SK-N-SH (cell line): ENCODE data around the gene PLD2. TPM values are rescaled to one million over a fixed set of nuclear protein-coding genes. Genes with fewer than 3 reads are reported as not detected.
A peak's percentile ranks its signal among the peaks of the same experiment; 100 is the strongest.

ENCODE experiments used
- CTCF ChIA-PET: fragments of 300-600, 350-600 bp; formaldehyde crosslinking; extraction: SDS; loops from one replicate; lab custom pipeline; 2021; lab: Yijun Ruan, JAX
- POLR2A ChIA-PET: fragments of 350-600 bp; sonication (Branson Sonifier 250); formaldehyde crosslinking; extraction: SDS; loops from one replicate; lab custom pipeline; 2020; ENCODE audit warnings: antibody characterized with exemption, inconsistent platforms; lab: Yijun Ruan, JAX
- DNase-seq: peaks from one replicate; pipeline ENCODE4 v3.0.0; 2012
- H2AFZ ChIP-seq: fragments of 200-600 bp; sonication (generic); 2 replicates; pipeline ENCODE4 v1.8.1; 2016; ENCODE audit warnings: antibody characterized with exemption, mild to moderate bottlenecking, low read depth
- H3F3A ChIP-seq: fragments of 200-600 bp; sonication (generic); replicated peaks from 2 replicates; pipeline ENCODE3; 2016; ENCODE audit warnings: antibody characterized with exemption, mild to moderate bottlenecking; ENCODE audit not compliant: insufficient read depth
- H3K27ac ChIP-seq, 2 experiments: fragments of 200-500 bp in 1 of 2; fragments of 200-600 bp in 1 of 2; sonication (Bioruptor generic) in 1 of 2; sonication (generic), shearing (Covaris generic) in 1 of 2; 2 replicates each; pipeline versions ENCODE4 v1.5.1 to v1.6.1; 2014 to 2016; ENCODE audit warnings: low read depth in 2 of 2, inconsistent platforms in 1 of 2, low read length in 1 of 2, mild to moderate bottlenecking in 1 of 2, mixed read lengths in 1 of 2
- H3K27me3 ChIP-seq: fragments of 200-600 bp; sonication (generic), shearing (Covaris generic); 2 replicates; pipeline ENCODE4 v1.6.1; 2016; ENCODE audit warnings: mixed run types; ENCODE audit not compliant: insufficient read depth
- H3K36me3 ChIP-seq, 2 experiments: fragments of 200-500 bp in 1 of 2; fragments of 200-600 bp in 1 of 2; sonication (Bioruptor generic) in 1 of 2; sonication (generic) in 1 of 2; replicated peaks in 1 of 2; 2 replicates each; pipeline versions ENCODE3 to v1.5.1; 2014 to 2016; ENCODE audit warnings: low read length in 1 of 2, mild to moderate bottlenecking in 1 of 2; ENCODE audit not compliant: insufficient read depth in 2 of 2, control insufficient read depth in 1 of 2
- H3K4me1 ChIP-seq, 2 experiments: fragments of 200-500 bp in 1 of 2; fragments of 200-600 bp in 1 of 2; sonication (Bioruptor generic) in 1 of 2; sonication (generic), shearing (Covaris generic) in 1 of 2; 2 replicates each; pipeline versions ENCODE4 v1.5.1 to v1.6.1; 2014 to 2016; ENCODE audit warnings: low read depth in 1 of 2, low read length in 1 of 2, mixed run types in 1 of 2; ENCODE audit not compliant: insufficient read depth in 2 of 2, control insufficient read depth in 1 of 2
- H3K4me2 ChIP-seq: fragments of 200-600 bp; sonication (generic), shearing (Covaris generic); 2 replicates; pipeline ENCODE4 v1.6.1; 2017; ENCODE audit warnings: mixed run types
- H3K4me3 ChIP-seq, 2 experiments: fragments of 200-500 bp in 1 of 2; fragments of 200-600 bp in 1 of 2; sonication (Bioruptor generic) in 1 of 2; sonication (generic), shearing (Covaris generic) in 1 of 2; 2 replicates each; pipeline versions ENCODE4 v1.5.1 to v1.8.1; 2014 to 2016; ENCODE audit warnings: low read depth in 2 of 2, inconsistent platforms in 1 of 2, low read length in 1 of 2, mild to moderate bottlenecking in 1 of 2, mixed read lengths in 1 of 2, moderate library complexity in 1 of 2
- H3K79me2 ChIP-seq: fragments of 200-600 bp; sonication (generic); 2 replicates; pipeline ENCODE4 v1.8.1; 2017; ENCODE audit warnings: mild to moderate bottlenecking; ENCODE audit not compliant: insufficient read depth
- H3K9ac ChIP-seq: fragments of 200-600 bp; sonication (generic); 2 replicates; pipeline ENCODE4 v1.6.1; 2017; ENCODE audit warnings: mixed run types
- H3K9me2 ChIP-seq: fragments of 200-600 bp; sonication (generic); 2 replicates; pipeline ENCODE4 v1.6.1; 2017; ENCODE audit warnings: mixed run types
- H3K9me3 ChIP-seq: fragments of 200-600 bp; sonication (generic); 2 replicates; pipeline ENCODE4 v1.6.1; 2017; ENCODE audit warnings: mixed run types, mild to moderate bottlenecking, moderate library complexity
- H4K20me1 ChIP-seq: fragments of 200-600 bp; sonication (generic); 2 replicates; pipeline ENCODE4 v1.6.1; 2017; ENCODE audit warnings: mild to moderate bottlenecking, mixed run types; ENCODE audit not compliant: insufficient read depth
- CHD2 ChIP-seq: fragments of 150-350 bp; IDR thresholded peaks from 2 replicates; pipeline ENCODE4 v1.6.1; 2018; ENCODE audit warnings: low read length; ENCODE audit not compliant: partially characterized antibody
- EZH2phosphoT487 ChIP-seq: fragments of 200-600 bp; sonication (generic); IDR thresholded peaks from 2 replicates; pipeline ENCODE4 v1.6.1; 2017; ENCODE audit warnings: low read depth, mixed run types, mild to moderate bottlenecking, antibody characterized with exemption, moderate library complexity, borderline replicate concordance
- GATA2 ChIP-seq: sonication (generic); formaldehyde crosslinking; IDR thresholded peaks from 2 replicates; pipeline ENCODE4 v1.5.0; 2020; ENCODE audit warnings: mild to moderate bottlenecking, missing genetic modification reagents
- MEF2A ChIP-seq: IDR thresholded peaks from 2 replicates; pipeline ENCODE4 v1.4.0; 2012; ENCODE audit warnings: low read depth, borderline replicate concordance
- NFIC ChIP-seq: IDR thresholded peaks from 2 replicates; pipeline ENCODE4 v1.4.0; 2012; ENCODE audit warnings: borderline replicate concordance
- RFX5 ChIP-seq: IDR thresholded peaks from 2 replicates; pipeline ENCODE4 v1.6.1; 2012; ENCODE audit warnings: mild to moderate bottlenecking, improper control_type of control experiment, low read length
- SIN3A ChIP-seq: IDR thresholded peaks from 2 replicates; pipeline ENCODE4 v1.6.1; 2012; ENCODE audit warnings: low read depth, mild to moderate bottlenecking, low read length, moderate library complexity, borderline replicate concordance
- TEAD4 ChIP-seq: IDR thresholded peaks from 2 replicates; pipeline ENCODE4 v1.4.0; 2012; ENCODE audit warnings: mild to moderate bottlenecking, borderline replicate concordance; ENCODE audit not compliant: insufficient read depth
- WGBS: methylation state at CpG from one replicate; pipeline ENCODE4 v1.1.6; 2017; ENCODE audit warnings: low lambda C conversion rate; 5-methylcytosine and 5-hydroxymethylcytosine counted together
- polyA plus RNA-seq, 3 experiments: library from polyadenylated mRNA; depleted of rRNA; stranded (reverse); fragments of >200 nt; gene quantifications; 2 replicates each; pipeline ENCODE4 v1.2.3, GENCODE V29; 2012
- TF ChIP-seq, protein P1 (sequence below): IDR thresholded peaks from 2 replicates; pipeline ENCODE4 v1.4.0; 2012; ENCODE audit warnings: low read depth
- TF ChIP-seq, protein P2 (sequence below): IDR thresholded peaks from 2 replicates; pipeline ENCODE4; 2012
- TF ChIP-seq, protein P3 (sequence below): fragments of 200-600 bp; sonication (generic); IDR thresholded peaks from 2 replicates; pipeline ENCODE4 v1.6.1; 2017; ENCODE audit warnings: antibody characterized with exemption, mild to moderate bottlenecking, moderate library complexity
- TF ChIP-seq, protein P4 (sequence below): IDR thresholded peaks from 2 replicates; pipeline ENCODE4 v1.6.1; 2012; ENCODE audit warnings: mild to moderate bottlenecking, low read depth, low read length, moderate library complexity

The PLD2 gene
- polyA plus RNA-seq, 1 of the 3 experiments (the other 2 are of a cell fraction) = 42.5 TPM

DNA sequence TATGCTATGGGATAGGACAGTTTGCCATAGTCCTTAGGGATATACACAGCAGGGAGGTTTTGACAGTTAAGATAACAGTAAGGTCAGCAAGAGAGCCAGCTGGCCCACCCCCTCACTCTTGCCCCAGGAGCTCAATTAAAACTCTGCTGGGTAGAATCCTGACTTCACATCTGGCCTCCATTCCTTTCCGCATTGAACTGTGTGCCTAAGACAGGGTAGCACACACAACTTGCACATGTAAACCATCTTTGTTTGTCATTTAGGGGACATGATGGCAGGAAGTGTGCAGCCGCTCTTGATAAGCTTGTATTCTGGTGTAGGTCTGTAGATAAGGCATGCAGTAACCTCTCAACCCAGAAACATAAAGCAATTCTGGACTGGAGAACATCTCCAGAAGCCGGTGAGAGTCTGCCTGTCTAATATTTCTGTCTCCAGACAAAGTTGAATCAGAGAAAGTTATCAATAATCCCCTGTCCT, 31.4 kb downstream of the PLD2 start:
- WGBS = 90% methylated on average over 3 of the region's 3 CpGs
- POLR2A ChIA-PET = interaction anchor here (0.9 kb wide), 1 partner anchor 12 kb away, joined by 3 read pairs; no protein-coding TSS in a partner anchor
- peaks cover 7 to 30% of the 10 kb centered on the region in 2 experiments; a peak in 3 of 4 replicates for H3K4me1 ChIP-seq

DNA sequence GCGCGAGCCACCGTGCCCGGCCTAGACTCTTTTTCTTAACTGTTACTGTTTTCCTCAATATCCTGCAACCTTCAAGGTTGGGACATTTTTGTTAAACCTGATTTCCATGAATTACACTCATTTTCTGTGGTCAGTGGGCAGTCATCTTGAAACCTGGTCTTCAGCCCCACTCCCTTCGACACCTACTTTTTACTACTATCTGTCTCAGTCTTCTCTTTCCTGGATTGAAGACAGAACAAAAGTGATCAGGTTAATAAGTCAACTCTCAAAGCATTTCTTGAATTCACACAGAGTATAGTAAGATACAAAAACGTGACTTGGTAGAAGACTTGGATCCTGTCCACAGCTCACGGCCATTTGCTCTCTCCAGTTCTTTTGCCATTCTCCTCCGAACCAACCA, 32.3 kb downstream of the PLD2 start:
- Histone ChIP-seq H3K27me3 (no peaks in the 10 kb centered on the region), H3K9me3 (no peaks in the 10 kb centered on the region), H3K9me2 (no peaks in the 10 kb centered on the region), H3F3A (peaks cover 3% of the 10 kb centered on the region), H3K79me2 (peaks cover 98% of the 10 kb centered on the region), H3K4me3 (no peak overlapping the region), H3K27ac (no peak overlapping the region), H3K4me2 (no peak overlapping the region), H3K4me1 (peaks cover 7 to 27% of the 10 kb centered on the region in 2 experiments; a peak in 3 of 4 replicates), H2AFZ (no peak overlapping the region), H3K36me3 (peaks cover 0 to 11% of the 10 kb centered on the region in 2 experiments), H3K9ac (no peak overlapping the region), H4K20me1 (peaks cover 60% of the 10 kb centered on the region)
- ChIA-PET CTCF (interaction anchor here (0.6 to 3.5 kb wide), 4 partner anchors 42 to 130 kb away, joined by 4 to 19 read pairs (median 6); partner anchors contain the start of gene GLTPD2), POLR2A (no interaction called here)
- DNase-seq = no peak
- WGBS = 95% methylated on average over 8 of the region's 8 CpGs
- no peak for TF ChIP-seq NFIC
- TF ChIP-seq, protein P1, sequence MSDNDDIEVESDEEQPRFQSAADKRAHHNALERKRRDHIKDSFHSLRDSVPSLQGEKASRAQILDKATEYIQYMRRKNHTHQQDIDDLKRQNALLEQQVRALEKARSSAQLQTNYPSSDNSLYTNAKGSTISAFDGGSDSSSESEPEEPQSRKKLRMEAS = no peak
- no peak for TF ChIP-seq EZH2phosphoT487
- TF ChIP-seq GATA2 (CRISPR knock-in tag) = no peak
- TF ChIP-seq SIN3A = no peak
- TF ChIP-seq TEAD4 = no peak
- TF ChIP-seq, protein P2, sequence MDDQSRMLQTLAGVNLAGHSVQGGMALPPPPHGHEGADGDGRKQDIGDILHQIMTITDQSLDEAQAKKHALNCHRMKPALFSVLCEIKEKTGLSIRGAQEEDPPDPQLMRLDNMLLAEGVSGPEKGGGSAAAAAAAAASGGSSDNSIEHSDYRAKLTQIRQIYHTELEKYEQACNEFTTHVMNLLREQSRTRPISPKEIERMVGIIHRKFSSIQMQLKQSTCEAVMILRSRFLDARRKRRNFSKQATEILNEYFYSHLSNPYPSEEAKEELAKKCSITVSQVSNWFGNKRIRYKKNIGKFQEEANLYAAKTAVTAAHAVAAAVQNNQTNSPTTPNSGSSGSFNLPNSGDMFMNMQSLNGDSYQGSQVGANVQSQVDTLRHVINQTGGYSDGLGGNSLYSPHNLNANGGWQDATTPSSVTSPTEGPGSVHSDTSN = no peak
- TF ChIP-seq, protein P3, sequence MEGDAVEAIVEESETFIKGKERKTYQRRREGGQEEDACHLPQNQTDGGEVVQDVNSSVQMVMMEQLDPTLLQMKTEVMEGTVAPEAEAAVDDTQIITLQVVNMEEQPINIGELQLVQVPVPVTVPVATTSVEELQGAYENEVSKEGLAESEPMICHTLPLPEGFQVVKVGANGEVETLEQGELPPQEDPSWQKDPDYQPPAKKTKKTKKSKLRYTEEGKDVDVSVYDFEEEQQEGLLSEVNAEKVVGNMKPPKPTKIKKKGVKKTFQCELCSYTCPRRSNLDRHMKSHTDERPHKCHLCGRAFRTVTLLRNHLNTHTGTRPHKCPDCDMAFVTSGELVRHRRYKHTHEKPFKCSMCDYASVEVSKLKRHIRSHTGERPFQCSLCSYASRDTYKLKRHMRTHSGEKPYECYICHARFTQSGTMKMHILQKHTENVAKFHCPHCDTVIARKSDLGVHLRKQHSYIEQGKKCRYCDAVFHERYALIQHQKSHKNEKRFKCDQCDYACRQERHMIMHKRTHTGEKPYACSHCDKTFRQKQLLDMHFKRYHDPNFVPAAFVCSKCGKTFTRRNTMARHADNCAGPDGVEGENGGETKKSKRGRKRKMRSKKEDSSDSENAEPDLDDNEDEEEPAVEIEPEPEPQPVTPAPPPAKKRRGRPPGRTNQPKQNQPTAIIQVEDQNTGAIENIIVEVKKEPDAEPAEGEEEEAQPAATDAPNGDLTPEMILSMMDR = no peak
- TF ChIP-seq RFX5 = no peak
- no peak for TF ChIP-seq CHD2
- TF ChIP-seq MEF2A = no peak

More for the DNA sequence above, 31.4 kb downstream of the PLD2 start:
- Histone ChIP-seq H3K9ac (no peak overlapping the region), H3K4me2 (no peak overlapping the region), H3K36me3 (peaks cover 0 to 11% of the 10 kb centered on the region in 2 experiments), H3K27ac (peak overlapping the region in 1 of 2 experiments; percentile 30; a peak in 1 of 4 replicates), H2AFZ (no peak overlapping the region), H4K20me1 (peaks cover 56% of the 10 kb centered on the region), H3K9me3 (no peaks in the 10 kb centered on the region), H3K4me3 (no peak overlapping the region), H3K27me3 (no peaks in the 10 kb centered on the region), H3K9me2 (no peaks in the 10 kb centered on the region), H3K79me2 (peaks cover 98% of the 10 kb centered on the region), H3F3A (peaks cover 3% of the 10 kb centered on the region)
- CTCF ChIA-PET = interaction anchor here (0.7 to 3.5 kb wide), 7 partner anchors 9 to 65 kb away, joined by 3 to 19 read pairs (median 4); partner anchors contain the start of genes CHRNE and GLTPD2
- TF ChIP-seq, protein P4, sequence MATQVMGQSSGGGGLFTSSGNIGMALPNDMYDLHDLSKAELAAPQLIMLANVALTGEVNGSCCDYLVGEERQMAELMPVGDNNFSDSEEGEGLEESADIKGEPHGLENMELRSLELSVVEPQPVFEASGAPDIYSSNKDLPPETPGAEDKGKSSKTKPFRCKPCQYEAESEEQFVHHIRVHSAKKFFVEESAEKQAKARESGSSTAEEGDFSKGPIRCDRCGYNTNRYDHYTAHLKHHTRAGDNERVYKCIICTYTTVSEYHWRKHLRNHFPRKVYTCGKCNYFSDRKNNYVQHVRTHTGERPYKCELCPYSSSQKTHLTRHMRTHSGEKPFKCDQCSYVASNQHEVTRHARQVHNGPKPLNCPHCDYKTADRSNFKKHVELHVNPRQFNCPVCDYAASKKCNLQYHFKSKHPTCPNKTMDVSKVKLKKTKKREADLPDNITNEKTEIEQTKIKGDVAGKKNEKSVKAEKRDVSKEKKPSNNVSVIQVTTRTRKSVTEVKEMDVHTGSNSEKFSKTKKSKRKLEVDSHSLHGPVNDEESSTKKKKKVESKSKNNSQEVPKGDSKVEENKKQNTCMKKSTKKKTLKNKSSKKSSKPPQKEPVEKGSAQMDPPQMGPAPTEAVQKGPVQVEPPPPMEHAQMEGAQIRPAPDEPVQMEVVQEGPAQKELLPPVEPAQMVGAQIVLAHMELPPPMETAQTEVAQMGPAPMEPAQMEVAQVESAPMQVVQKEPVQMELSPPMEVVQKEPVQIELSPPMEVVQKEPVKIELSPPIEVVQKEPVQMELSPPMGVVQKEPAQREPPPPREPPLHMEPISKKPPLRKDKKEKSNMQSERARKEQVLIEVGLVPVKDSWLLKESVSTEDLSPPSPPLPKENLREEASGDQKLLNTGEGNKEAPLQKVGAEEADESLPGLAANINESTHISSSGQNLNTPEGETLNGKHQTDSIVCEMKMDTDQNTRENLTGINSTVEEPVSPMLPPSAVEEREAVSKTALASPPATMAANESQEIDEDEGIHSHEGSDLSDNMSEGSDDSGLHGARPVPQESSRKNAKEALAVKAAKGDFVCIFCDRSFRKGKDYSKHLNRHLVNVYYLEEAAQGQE = no peak
- TF ChIP-seq, protein P1 = no peak
- no peak for DNase-seq
